K562 treated with DMSO at 1 percent for 48 hours (cell line): Measurements from ENCODE around the gene RCBTB2. TPM values are rescaled to one million over a fixed set of nuclear protein-coding genes. Genes with fewer than 3 reads are reported as not detected.

Source experiments
- total RNA-seq: library from RNA; unstranded; fragments of 300-600 nt; gene quantifications from 2 replicates; pipeline ENCODE4 v1.2.3, GENCODE V29; 2022; ENCODE audit warnings: low replicate concordance; ENCODE audit errors: extremely low read depth

The RCBTB2 gene
- not detected in 2 replicates for total RNA-seq

DNA sequence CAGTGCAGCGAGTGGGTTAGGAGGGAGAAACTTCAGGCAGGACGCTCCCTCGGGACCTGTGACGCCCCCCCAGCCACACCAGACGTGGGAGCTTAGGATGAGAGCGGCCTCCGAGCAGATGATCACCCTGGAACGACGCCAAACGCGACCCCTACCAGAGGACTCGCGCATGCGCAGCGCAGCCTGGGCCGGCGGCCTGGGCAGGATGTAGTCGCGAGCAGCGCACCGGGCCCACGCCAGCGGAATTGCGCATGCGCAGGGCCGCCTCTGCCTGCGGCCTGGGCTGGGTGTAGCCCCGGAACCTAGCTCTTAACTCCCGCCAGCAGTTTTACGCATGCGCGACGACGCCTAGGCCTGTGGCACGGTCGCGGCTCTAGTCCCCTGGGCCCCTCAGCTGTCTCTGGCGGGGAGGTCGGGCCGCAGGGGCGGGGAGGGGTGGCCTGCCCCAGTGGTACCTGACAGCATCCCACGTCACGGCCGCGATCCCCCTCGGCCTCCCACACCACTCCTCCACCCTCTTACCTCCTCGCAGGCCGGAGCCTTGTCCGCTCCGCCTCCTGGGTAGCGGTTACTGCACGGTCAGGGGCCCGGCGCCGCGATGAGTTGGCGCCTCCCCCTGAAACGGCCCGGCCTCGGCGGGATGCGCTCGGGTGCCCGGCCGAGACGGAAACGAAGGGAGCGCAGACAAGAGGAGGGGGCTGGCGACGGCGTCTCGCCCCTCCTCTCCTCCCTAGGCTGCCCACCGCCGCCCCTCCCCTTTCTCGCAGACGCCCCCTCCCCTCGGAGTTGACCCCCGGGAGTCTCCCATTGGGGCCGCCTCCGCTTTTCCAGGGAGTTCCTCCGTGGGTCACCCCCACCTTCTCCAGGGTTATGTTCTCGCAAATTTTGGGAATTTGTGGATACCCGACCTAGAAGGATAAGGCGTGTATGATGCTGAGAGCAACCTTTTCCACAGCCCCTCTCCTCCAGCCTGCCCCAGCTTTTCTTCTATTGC lies at the start of gene RCBTB2:
RCBTB2 (minus strand) TSS at position 575 of the 994 bp plus-strand sequence. CDS start 11,141 bp downstream, outside the sequence.

Other genes with a start within 250 kb of the RCBTB2 start
- gene RB1, start 229.3 kb downstream of the RCBTB2 start, total RNA-seq: not detected in 2 replicates
- not detected in 2 replicates for gene LPAR6, start 120.0 kb downstream of the RCBTB2 start, total RNA-seq
- not detected in 2 replicates for gene CYSLTR2, start 120.8 kb upstream of the RCBTB2 start, total RNA-seq